ENCODE data around the gene USP40. TPM values are rescaled to one million over a fixed set of nuclear protein-coding genes. Genes with fewer than 3 reads are reported as not detected.

USP40 gene
- total and polyA plus RNA-seq, 10 of the 15 experiments (the other 5 are each of a cell fraction or from before 2014, with no cell fraction given) = 3.4 to 20.8 (median 15.2) TPM

GRCh38 chr2:233486778-233487552, 79.6 kb downstream of the USP40 start:
- no peaks in the 10 kb centered on the region for H4K20me1 ChIP-seq (ENCODE audit: control insufficient read depth, insufficient read depth)
- ATAC-seq (no peak), DNase-seq (ENCODE audit: low read depth, low spot score) (no peak), FAIRE-seq (no peak)
- H3K4me1 ChIP-seq (ENCODE audit: control insufficient read depth, insufficient read depth, low read length) = no peaks in the 10 kb centered on the region
- no TSS peak for BruUV-seq (replicated peaks)
- H3K27ac ChIP-seq (ENCODE audit: control insufficient read depth, insufficient read depth) = no peak overlapping the region
- in situ Hi-C loops (cut with MboI) (no loop called here), intact Hi-C loops (cut with micrococcal nuclease; ENCODE audit: unreplicated experiment) (loop anchor here (10.0 kb wide), 1 partner anchor 228 kb away; the partner anchor contains the start of genes UGT1A4 and UGT1A5)
- ChIA-PET SMC1A (ENCODE audit: uncharacterized antibody, unreplicated experiment) (interaction anchor here (0.7 kb wide), 1 partner anchor 52 kb away, joined by 3 read pairs; no protein-coding TSS in a partner anchor), CTCF (no interaction called here), POLR2A (no interaction called here), RAD21 (ENCODE audit: unreplicated experiment) (no interaction called here)
- H3K9ac ChIP-seq (ENCODE audit: control insufficient read depth, insufficient read depth, low read length) = no peak overlapping the region
- TF ChIP-seq NR2C2 (IDR thresholded peaks at IDR 0.05; ENCODE audit: borderline replicate concordance, control insufficient read depth, insufficient read length, low read depth) (no peak), RUNX3 (IDR thresholded peaks at IDR 0.05; ENCODE audit: low read length) (no peak), TAF1 (IDR thresholded peaks at IDR 0.05; ENCODE audit: borderline replicate concordance, low read depth, low read length) (no peak)
- peaks cover 1 to 10% of the 10 kb centered on the region in 2 experiments; a peak in 3 of 4 replicates for H3K36me3 ChIP-seq (ENCODE audit: control insufficient read depth in 2 of 2, insufficient read depth in 2 of 2, low read length in 1 of 2)
- H3K4me3 ChIP-seq = no peak overlapping the region
- H3K9me3 ChIP-seq (replicated peaks; ENCODE audit: control insufficient read depth, insufficient read depth, low read length) = no peaks in the 10 kb centered on the region
- 57% methylated on average over 4 of the region's 4 CpGs for WGBS (ENCODE audit: insufficient coverage, insufficient replicate concordance, low lambda C conversion rate, missing lambda C conversion rate)
- H2AFZ ChIP-seq (ENCODE audit: control insufficient read depth, low read depth, low read length) = no peak overlapping the region
- H3K4me2 ChIP-seq (ENCODE audit: control insufficient read depth, insufficient read depth) = no peak overlapping the region
- no peaks in the 10 kb centered on the region for H3K79me2 ChIP-seq (ENCODE audit: control insufficient read depth, insufficient read depth, low read length)
- H3K27me3 ChIP-seq (replicated peaks in 1 of 2; ENCODE audit: control insufficient read depth in 2 of 2, insufficient read depth in 2 of 2, low read length in 1 of 2) = no peaks in the 10 kb centered on the region

GRCh38 chr2:233486357-233486756, 80.2 kb downstream of the USP40 start:
- no peak overlapping the region for H3K27ac ChIP-seq (ENCODE audit: control insufficient read depth, insufficient read depth)
- no peaks in the 10 kb centered on the region for H4K20me1 ChIP-seq (ENCODE audit: control insufficient read depth, insufficient read depth)
- ATAC-seq (no peak), FAIRE-seq (no peak), DNase-seq (ENCODE audit: low read depth, low spot score) (no peak)
- intact Hi-C loops (cut with micrococcal nuclease; ENCODE audit: unreplicated experiment) (loop anchor here (10.0 kb wide), 1 partner anchor 228 kb away; the partner anchor contains the start of genes UGT1A4 and UGT1A5), in situ Hi-C loops (cut with MboI) (no loop called here)
- no TSS peak for BruUV-seq (replicated peaks)
- no peaks in the 10 kb centered on the region for H3K4me1 ChIP-seq (ENCODE audit: control insufficient read depth, insufficient read depth, low read length)
- WGBS (ENCODE audit: insufficient coverage, insufficient replicate concordance, low lambda C conversion rate, missing lambda C conversion rate) = 93% methylated on average over 4 of the region's 4 CpGs
- H3K36me3 ChIP-seq (ENCODE audit: control insufficient read depth in 2 of 2, insufficient read depth in 2 of 2, low read length in 1 of 2) = peaks cover 1 to 9% of the 10 kb centered on the region in 2 experiments; a peak in 3 of 4 replicates
- CTCF ChIA-PET = no interaction called here
- no peaks in the 10 kb centered on the region for H3K79me2 ChIP-seq (ENCODE audit: control insufficient read depth, insufficient read depth, low read length)
- H3K4me2 ChIP-seq (ENCODE audit: control insufficient read depth, insufficient read depth) = no peak overlapping the region
- SMC1A ChIA-PET (ENCODE audit: uncharacterized antibody, unreplicated experiment) = no interaction called here
- H3K9me3 ChIP-seq (replicated peaks; ENCODE audit: control insufficient read depth, insufficient read depth, low read length) = no peaks in the 10 kb centered on the region
- no peak overlapping the region for H3K4me3 ChIP-seq
- RAD21 ChIA-PET (ENCODE audit: unreplicated experiment) = no interaction called here
- H3K9ac ChIP-seq (ENCODE audit: control insufficient read depth, insufficient read depth, low read length) = no peak overlapping the region
- POLR2A ChIA-PET = no interaction called here
- TF ChIP-seq SMAD1 (IDR thresholded peaks at IDR 0.05; ENCODE audit: low read depth, partially characterized antibody) (no peak), ZNF207 (IDR thresholded peaks at IDR 0.05; ENCODE audit: borderline replicate concordance) (no peak), YY1 (IDR thresholded peaks at IDR 0.05; ENCODE audit: low read depth, low read length) (no peak), MTA3 (IDR thresholded peaks at IDR 0.05; ENCODE audit: borderline replicate concordance, low read length) (no peak), RELB (IDR thresholded peaks at IDR 0.05; ENCODE audit: low read depth) (no peak), RAD21 (IDR thresholded peaks at IDR 0.05; ENCODE audit: insufficient read depth, low read depth, low read length) (no peak), IKZF2 (IDR thresholded peaks at IDR 0.05) (no peak), STAT3 (IDR thresholded peaks at IDR 0.05; ENCODE audit: low read depth, low read length) (no peak), KLF5 (IDR thresholded peaks at IDR 0.05; ENCODE audit: partially characterized antibody) (no peak), JUNB (IDR thresholded peaks at IDR 0.05) (no peak), BRCA1 (IDR thresholded peaks at IDR 0.05; ENCODE audit: low read depth, low read length) (no peak), NFIC (IDR thresholded peaks at IDR 0.05; ENCODE audit: low read depth, low read length) (no peak), SP1 (IDR thresholded peaks at IDR 0.05; ENCODE audit: low read depth, low read length) (no peak)
- H3K27me3 ChIP-seq (replicated peaks in 1 of 2; ENCODE audit: control insufficient read depth in 2 of 2, insufficient read depth in 2 of 2, low read length in 1 of 2) = no peaks in the 10 kb centered on the region
- no peak overlapping the region for H2AFZ ChIP-seq (ENCODE audit: control insufficient read depth, low read depth, low read length)

Data from GM12878 (cell line).